Colonic mucosa (tissue), 4 donors: ENCODE data around the gene SIDT2. TPM values are rescaled to one million over a fixed set of nuclear protein-coding genes. Genes with fewer than 3 reads are reported as not detected.

Source experiments
- DNase-seq: peaks from one replicate; pipeline ENCODE4 v3.0.0-alpha.2; 2020
- H3K27ac ChIP-seq: fragments of 200-600 bp; one replicate; pipeline ENCODE4 v1.8.0; 2021
- H3K27me3 ChIP-seq: fragments of 200-600 bp; one replicate; pipeline ENCODE4 v1.8.0; 2021
- H3K36me3 ChIP-seq: fragments of 200-600 bp; one replicate; pipeline ENCODE4 v1.8.0; 2021
- H3K4me1 ChIP-seq: fragments of 200-600 bp; one replicate; pipeline ENCODE4 v1.8.0; 2021; ENCODE audit warnings: mild to moderate bottlenecking
- H3K4me3 ChIP-seq: fragments of 200-600 bp; one replicate; pipeline ENCODE4 v1.8.0; 2021
- H3K9ac ChIP-seq, 2 donors: one replicate each; pipeline ENCODE4 v1.7.0; 2013; ENCODE audit warnings: control low read depth in 2 of 2, low read depth in 2 of 2, low read length in 2 of 2
- H3K9me3 ChIP-seq: fragments of 200-600 bp; one replicate; pipeline ENCODE4 v1.8.0; 2021
- CTCF ChIP-seq: fragments of 200-600 bp; IDR thresholded peaks from one replicate; pipeline ENCODE4 v1.8.0; 2022; ENCODE audit warnings: antibody characterized with exemption, mild to moderate bottlenecking
- intact Hi-C: fragments of 100-400 bp; cut with DNase I; formaldehyde crosslinking; loops from one replicate; pipeline ENCODE4 v1.14.1; 2022
- total RNA-seq, 2 donors: library from RNA; stranded (reverse); fragmentation: NEBNext Ultra II Directional in 1 of 2; extraction: Animal tissue kit (Norgen Biotek cat#: 25700) in 1 of 2; gene quantifications; one replicate each; pipeline ENCODE4 v1.2.1, GENCODE V29; 2021
- donor health status: healthy.
- donor health status: DM: no; HTN: no; CAD: no.
- donor health status: DM: no; HTN: no; CAD: no.

SIDT2 gene
- total RNA-seq, 2 donors from 2014 or later: 42.9 to 69.3 TPM

- Histone ChIP-seq H3K4me3 (no peak overlapping the region), H3K9ac (peak overlapping the region in 1 of 2 donors; percentile 26), H3K9me3 (no peaks in the 10 kb centered on the region), H3K27ac (no peak overlapping the region), H3K36me3 (no peaks in the 10 kb centered on the region), H3K27me3 (no peaks in the 10 kb centered on the region), H3K4me1 (no peaks in the 10 kb centered on the region)
- intact Hi-C loops: no loop called here
- DNase-seq: peak; percentile 21
- TF ChIP-seq CTCF: no peak
Measured at GRCh38 chr11:117187799-117188481, 9.4 kb downstream of the SIDT2 start.

GRCh38 chr11:117188620-117189081 lies 10.1 kb downstream of the SIDT2 start:
- H3K4me1 ChIP-seq: no peaks in the 10 kb centered on the region
- no peaks in the 10 kb centered on the region for H3K36me3 ChIP-seq
- H3K27ac ChIP-seq: no peak overlapping the region
- H3K9me3 ChIP-seq: no peaks in the 10 kb centered on the region
- intact Hi-C loops: no loop called here
- no peak overlapping the region for H3K4me3 ChIP-seq
- no peak overlapping the region for H3K9ac ChIP-seq
- TF ChIP-seq CTCF: no peak
- peak; percentile 25 for DNase-seq
- no peaks in the 10 kb centered on the region for H3K27me3 ChIP-seq

GRCh38 chr11:117189191-117189940 lies 10.8 kb downstream of the SIDT2 start:
- TF ChIP-seq CTCF: no peak
- Histone ChIP-seq H3K9me3 (no peaks in the 10 kb centered on the region), H3K4me3 (no peak overlapping the region), H3K4me1 (no peaks in the 10 kb centered on the region), H3K36me3 (no peaks in the 10 kb centered on the region), H3K9ac (no peak overlapping the region), H3K27me3 (no peaks in the 10 kb centered on the region), H3K27ac (no peak overlapping the region)
- intact Hi-C loops: no loop called here
- peak; percentile 33 for DNase-seq

GRCh38 chr11:117189941-117190544 lies 11.5 kb downstream of the SIDT2 start:
- no peak for TF ChIP-seq CTCF
- H3K27me3 ChIP-seq: no peaks in the 10 kb centered on the region
- H3K9ac ChIP-seq: peak overlapping the region in 1 of 2 donors; percentile 12
- intact Hi-C loops: no loop called here
- H3K4me3 ChIP-seq: no peak overlapping the region
- no peaks in the 10 kb centered on the region for H3K9me3 ChIP-seq
- no peaks in the 10 kb centered on the region for H3K4me1 ChIP-seq
- H3K27ac ChIP-seq: no peak overlapping the region
- H3K36me3 ChIP-seq: no peaks in the 10 kb centered on the region
- no peak for DNase-seq

- Histone ChIP-seq H3K9ac (no peak overlapping the region), H3K27me3 (no peaks in the 10 kb centered on the region), H3K4me3 (no peak overlapping the region), H3K36me3 (no peaks in the 10 kb centered on the region), H3K4me1 (no peaks in the 10 kb centered on the region), H3K27ac (no peak overlapping the region), H3K9me3 (no peaks in the 10 kb centered on the region)
- DNase-seq: no peak
- intact Hi-C loops: no loop called here
- no peak for TF ChIP-seq CTCF
Measured at GRCh38 chr11:117191680-117192400, 13.3 kb downstream of the SIDT2 start.
